H1 (cell line): ENCODE data around the gene CEACAM7. TPM values are rescaled to one million over a fixed set of nuclear protein-coding genes. Genes with fewer than 3 reads are reported as not detected.

Experiments
- CBX8 ChIP-seq: fragments of 300-800, 300-1000 bp; sonication (generic); IDR thresholded peaks from 2 replicates; pipeline ENCODE4 v1.7.1; 2016; ENCODE audit warnings: low read depth, low read length, borderline replicate concordance
- RNF2 ChIP-seq: fragments of 200-900, 300-1000 bp; sonication (generic); IDR thresholded peaks from 2 replicates; pipeline ENCODE4 v1.7.1; 2016; ENCODE audit warnings: borderline replicate concordance, low read depth, mild to moderate bottlenecking, antibody characterized with exemption, low read length; ENCODE audit not compliant: poor library complexity, severe bottlenecking; ENCODE audit errors: missing control alignments
- polyA plus RNA-seq, 7 experiments: library from polyadenylated mRNA; depleted of rRNA in 3 of 7; stranded (reverse) in 5 of 7; unstranded in 2 of 7; fragments of >200 nt in 5 of 7; fragments of 200-250 nt in 2 of 7; gene quantifications; 1 replicate in 5 of 7; 2 replicates in 1 of 7; 4 replicates in 1 of 7; pipeline versions ENCODE4 v1.2.1 to v1.2.3, GENCODE V29; 2011 to 2013; ENCODE audit warnings: missing spikeins in 2 of 7, mixed read lengths in 2 of 7
- total RNA-seq: library from RNA; stranded (reverse); fragmentation: NEBNext Ultra II Directional; extraction: Animal tissue kit (Norgen Biotek cat#: 25700); gene quantifications from 2 replicates; pipeline ENCODE4 v1.2.1, GENCODE V29; 2021

Gene CEACAM7
- total and polyA plus RNA-seq, 2 of the 8 experiments (the other 6 are each of a cell fraction or from before 2014, with no cell fraction given), result not detected

DNA sequence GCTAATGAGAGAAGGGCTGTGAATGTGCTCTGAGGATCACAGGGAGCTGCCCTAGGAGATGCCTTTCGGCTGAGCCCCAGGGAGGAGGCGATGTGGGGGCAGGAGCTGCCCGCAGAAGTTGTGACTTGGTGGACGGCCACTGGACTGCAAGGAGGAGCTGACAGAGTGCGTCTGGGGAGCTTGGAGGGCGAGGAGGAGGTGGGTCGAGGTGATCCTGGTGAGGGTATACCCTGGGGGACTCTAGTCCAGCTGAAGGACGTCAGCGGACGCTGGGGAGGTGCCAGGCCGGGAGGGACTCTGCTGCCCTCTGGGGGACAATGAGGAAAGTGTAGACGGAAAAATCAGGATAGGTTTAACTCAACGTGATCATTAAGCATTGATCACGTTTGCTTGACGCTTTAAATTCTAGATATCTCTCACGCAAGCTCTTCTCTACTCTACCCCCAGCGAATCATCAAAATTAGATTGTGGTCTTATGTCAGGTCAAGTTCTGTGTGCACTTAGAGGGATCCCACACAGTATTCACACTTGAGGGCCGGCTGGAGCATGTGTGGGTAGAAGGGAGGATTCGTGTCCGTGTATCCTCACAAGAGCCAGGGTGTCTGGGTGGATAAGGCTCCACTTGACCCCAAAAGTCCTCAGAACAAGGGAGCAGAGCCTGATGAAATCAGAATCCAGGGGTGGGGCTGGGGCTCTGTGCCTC, 3.3 kb upstream of the CEACAM7 start (continued):
- TF ChIP-seq CBX8 (no peak), RNF2 (no peak)
